ENCODE results near the gene GNAS-AS1. TPM values are rescaled to one million over a fixed set of nuclear protein-coding genes. Genes with fewer than 3 reads are reported as not detected.

The GNAS-AS1 gene
- total RNA-seq, 1 experiment from 2014 or later, result 6.8 TPM

GRCh38 chr20:58803533-58803932 lies 47.2 kb downstream of the GNAS-AS1 start:
- intact Hi-C loops (cut with micrococcal nuclease; ENCODE audit: unreplicated experiment), result no loop called here

GRCh38 chr20:58802061-58802460 lies 48.6 kb downstream of the GNAS-AS1 start:
- H4K20me1 ChIP-seq (ENCODE audit: insufficient read depth), result no peaks in the 10 kb centered on the region
- intact Hi-C loops (cut with micrococcal nuclease; ENCODE audit: unreplicated experiment), result no loop called here
- H2AFZ ChIP-seq, result no peak overlapping the region
- no peak for DNase-seq
- no peak overlapping the region for H3K4me2 ChIP-seq
- no TSS peak for BruUV-seq (replicated peaks)
- CTCF ChIA-PET, result no interaction called here
- H3K79me2 ChIP-seq (ENCODE audit: low read depth), result no peaks in the 10 kb centered on the region
- no peaks in the 10 kb centered on the region for H3K9me2 ChIP-seq (ENCODE audit: insufficient read depth)
- no peaks in the 10 kb centered on the region for H3K9me3 ChIP-seq (ENCODE audit: insufficient read depth, low read depth)
- no peaks in the 10 kb centered on the region for H3F3A ChIP-seq (ENCODE audit: insufficient read depth, low read depth)
- no peak overlapping the region for H3K27ac ChIP-seq
- no peaks in the 10 kb centered on the region for H3K4me1 ChIP-seq (replicated peaks; ENCODE audit: insufficient read depth)
- TF ChIP-seq EZH2 (IDR thresholded peaks at IDR 0.05; ENCODE audit: low read depth) (no peak), CTCF (conservative IDR thresholded peaks at IDR 0.05) (no peak)
- POLR2A ChIA-PET (ENCODE audit: unreplicated experiment), result interaction anchor here (0.6 kb wide), 1 partner anchor 76 kb away, joined by 3 read pairs; no protein-coding TSS in a partner anchor
- H3K36me3 ChIP-seq (ENCODE audit: low read depth), result no peaks in the 10 kb centered on the region
- H3K27me3 ChIP-seq (ENCODE audit: insufficient read depth, low read depth), result peaks cover 99% of the 10 kb centered on the region
- no peak overlapping the region for H3K4me3 ChIP-seq

More at GRCh38 chr20:58803533-58803932, 47.2 kb downstream of the GNAS-AS1 start:
- no peak for TF ChIP-seq CTCF (conservative IDR thresholded peaks at IDR 0.05)
- no peak for TF ChIP-seq EZH2 (IDR thresholded peaks at IDR 0.05; ENCODE audit: low read depth)
- Histone ChIP-seq H3K27me3 (ENCODE audit: insufficient read depth, low read depth) (peaks cover 99% of the 10 kb centered on the region), H3K36me3 (ENCODE audit: low read depth) (no peaks in the 10 kb centered on the region), H4K20me1 (ENCODE audit: insufficient read depth) (no peaks in the 10 kb centered on the region), H3K4me3 (no peak overlapping the region), H2AFZ (no peak overlapping the region), H3K4me1 (replicated peaks; ENCODE audit: insufficient read depth) (no peaks in the 10 kb centered on the region), H3K9me2 (ENCODE audit: insufficient read depth) (no peaks in the 10 kb centered on the region), H3K79me2 (ENCODE audit: low read depth) (no peaks in the 10 kb centered on the region), H3K9me3 (ENCODE audit: insufficient read depth, low read depth) (no peaks in the 10 kb centered on the region), H3K4me2 (no peak overlapping the region), H3F3A (ENCODE audit: insufficient read depth, low read depth) (no peaks in the 10 kb centered on the region), H3K27ac (no peak overlapping the region)
- no TSS peak for BruUV-seq (replicated peaks)
- ChIA-PET POLR2A (ENCODE audit: unreplicated experiment) (no interaction called here), CTCF (no interaction called here)
- no peak for DNase-seq

GRCh38 chr20:58800134-58800871 lies 50.4 kb downstream of the GNAS-AS1 start:
- CTCF ChIA-PET, result no interaction called here
- Histone ChIP-seq H3K4me3 (no peak overlapping the region), H3K9me2 (ENCODE audit: insufficient read depth) (no peaks in the 10 kb centered on the region), H2AFZ (no peak overlapping the region), H3K4me1 (replicated peaks; ENCODE audit: insufficient read depth) (no peaks in the 10 kb centered on the region), H3K27ac (no peak overlapping the region), H4K20me1 (ENCODE audit: insufficient read depth) (no peaks in the 10 kb centered on the region), H3F3A (ENCODE audit: insufficient read depth, low read depth) (no peaks in the 10 kb centered on the region), H3K4me2 (no peak overlapping the region), H3K27me3 (ENCODE audit: insufficient read depth, low read depth) (peaks cover 99% of the 10 kb centered on the region), H3K79me2 (ENCODE audit: low read depth) (no peaks in the 10 kb centered on the region), H3K36me3 (ENCODE audit: low read depth) (no peaks in the 10 kb centered on the region), H3K9me3 (ENCODE audit: insufficient read depth, low read depth) (no peaks in the 10 kb centered on the region)
- no peak for DNase-seq
- POLR2A ChIA-PET (ENCODE audit: unreplicated experiment), result no interaction called here
- intact Hi-C loops (cut with micrococcal nuclease; ENCODE audit: unreplicated experiment), result no loop called here
- no TSS peak for BruUV-seq (replicated peaks)
- TF ChIP-seq CTCF (conservative IDR thresholded peaks at IDR 0.05) (no peak), EZH2 (IDR thresholded peaks at IDR 0.05; ENCODE audit: low read depth) (no peak)
